ENCODE results near the gene CLDN8.

DNA sequence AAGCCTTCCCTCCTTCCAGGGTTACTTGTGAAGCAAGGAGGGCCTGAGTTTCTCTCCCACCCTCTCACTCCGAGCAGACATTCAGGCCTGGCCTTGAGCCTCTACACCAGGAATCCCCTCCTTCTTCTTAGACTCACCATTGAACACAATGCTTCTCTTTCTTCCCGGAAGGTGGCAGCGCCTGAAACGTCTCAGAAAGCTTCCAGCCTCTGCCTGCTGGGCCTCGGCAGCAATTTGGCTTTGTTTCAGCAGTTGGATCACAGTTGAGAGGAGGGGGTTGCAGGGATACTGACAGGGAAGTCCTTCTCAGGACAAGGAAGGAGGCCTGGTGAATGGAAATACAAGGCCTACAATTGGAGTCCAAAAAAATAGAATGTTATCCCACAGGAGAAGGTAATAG, 6.3 kb downstream of the CLDN8 start:
- TF ChIP-seq, protein P1, sequence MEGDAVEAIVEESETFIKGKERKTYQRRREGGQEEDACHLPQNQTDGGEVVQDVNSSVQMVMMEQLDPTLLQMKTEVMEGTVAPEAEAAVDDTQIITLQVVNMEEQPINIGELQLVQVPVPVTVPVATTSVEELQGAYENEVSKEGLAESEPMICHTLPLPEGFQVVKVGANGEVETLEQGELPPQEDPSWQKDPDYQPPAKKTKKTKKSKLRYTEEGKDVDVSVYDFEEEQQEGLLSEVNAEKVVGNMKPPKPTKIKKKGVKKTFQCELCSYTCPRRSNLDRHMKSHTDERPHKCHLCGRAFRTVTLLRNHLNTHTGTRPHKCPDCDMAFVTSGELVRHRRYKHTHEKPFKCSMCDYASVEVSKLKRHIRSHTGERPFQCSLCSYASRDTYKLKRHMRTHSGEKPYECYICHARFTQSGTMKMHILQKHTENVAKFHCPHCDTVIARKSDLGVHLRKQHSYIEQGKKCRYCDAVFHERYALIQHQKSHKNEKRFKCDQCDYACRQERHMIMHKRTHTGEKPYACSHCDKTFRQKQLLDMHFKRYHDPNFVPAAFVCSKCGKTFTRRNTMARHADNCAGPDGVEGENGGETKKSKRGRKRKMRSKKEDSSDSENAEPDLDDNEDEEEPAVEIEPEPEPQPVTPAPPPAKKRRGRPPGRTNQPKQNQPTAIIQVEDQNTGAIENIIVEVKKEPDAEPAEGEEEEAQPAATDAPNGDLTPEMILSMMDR (IDR thresholded peaks at IDR 0.05) = no peak
- TF ChIP-seq POLR2A (IDR thresholded peaks at IDR 0.05) = no peak

Data from right lobe of liver (tissue), 4 donors.